ENCODE measurements around the gene NAV1. TPM values are rescaled to one million over a fixed set of nuclear protein-coding genes. Genes with fewer than 3 reads are reported as not detected.

Gene NAV1
- polyA plus RNA-seq, 1 donor (not counting 4 experiments of a cell fraction or from before 2014, with no cell fraction given), result 13.2 TPM

DNA sequence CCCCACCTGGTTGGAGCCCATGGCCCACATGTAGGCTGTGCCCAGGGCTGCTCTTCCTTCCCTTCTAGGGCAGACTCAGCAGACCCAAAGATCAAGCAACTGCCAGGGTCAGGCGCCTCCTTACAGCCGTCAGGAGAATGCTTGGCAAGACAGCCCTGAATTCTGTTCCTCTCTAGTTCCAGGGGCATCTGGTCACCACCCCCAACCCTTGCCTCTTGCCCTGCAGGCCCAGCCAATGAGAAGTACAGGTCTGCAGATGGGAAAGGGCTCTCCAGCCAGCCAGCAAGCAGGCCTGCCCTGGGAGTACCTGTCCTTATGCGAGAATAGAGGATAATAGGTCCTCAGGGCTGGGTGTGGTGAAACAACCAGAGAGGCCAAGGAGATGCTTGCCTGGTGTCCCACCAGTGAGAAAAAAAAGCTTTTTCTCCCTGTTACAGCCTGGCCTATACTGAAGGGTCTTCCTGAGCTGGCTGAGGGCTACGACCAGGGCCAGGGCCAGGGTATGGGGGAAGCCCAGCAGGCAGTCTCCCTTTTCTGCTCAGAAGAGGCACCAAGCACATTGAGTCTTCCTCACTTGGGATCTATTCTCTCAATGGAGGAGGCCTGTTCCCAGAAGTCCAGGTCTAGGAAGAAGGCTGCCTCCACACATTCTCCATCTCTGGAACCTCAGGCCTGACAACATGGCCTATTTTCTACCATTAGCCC lies 31.4 kb downstream of the NAV1 start:
- Histone ChIP-seq H3K9ac (ENCODE audit: control insufficient read depth, extremely low read depth, insufficient read depth, low read length) (no peak overlapping the region), H3K9me1 (ENCODE audit: control insufficient read depth, extremely low read depth, insufficient read depth, low read length) (no peaks in the 10 kb centered on the region), H2AFZ (ENCODE audit: control insufficient read depth, low read length) (no peak overlapping the region), H3K4me1 (ENCODE audit: control insufficient read depth, extremely low read depth, insufficient read depth, low read length) (no peaks in the 10 kb centered on the region), H3K9me3 (ENCODE audit: control insufficient read depth, low read depth, low read length) (no peaks in the 10 kb centered on the region), H3K4me2 (ENCODE audit: control insufficient read depth, extremely low read depth, insufficient read depth, low read depth, low read length) (no peak overlapping the region), H3K27ac (ENCODE audit: control insufficient read depth, insufficient read depth, low read length) (no peak overlapping the region), H3K4me3 (ENCODE audit: control insufficient read depth in 2 of 3, extremely low read depth in 1 of 3, insufficient read depth in 2 of 3, low read depth in 1 of 3, low read length in 3 of 3) (no peak overlapping the region), H3K27me3 (ENCODE audit: control insufficient read depth, extremely low read depth, insufficient read depth, low read length) (peaks cover 16% of the 10 kb centered on the region), H3K79me2 (ENCODE audit: control insufficient read depth, insufficient read depth, low read length) (no peaks in the 10 kb centered on the region), H3K36me3 (ENCODE audit: control insufficient read depth in 2 of 2, extremely low read depth in 1 of 2, insufficient read depth in 2 of 2, low read length in 2 of 2) (no peaks in the 10 kb centered on the region), H4K20me1 (ENCODE audit: control insufficient read depth, extremely low read depth, insufficient read depth, low read length) (no peaks in the 10 kb centered on the region)
- FAIRE-seq, result no peak
- dilution Hi-C loops (cut with MboI; ENCODE audit: extremely low pct_ligation_motif_present, low sequenced_read_pairs), result loop anchor here (25.0 kb wide), 2 partner anchors 117 to 217 kb away; no protein-coding TSS in a partner anchor
- DNase-seq (ENCODE audit: low read depth, low spot score), result no peak
- TF ChIP-seq EZH2 (IDR thresholded peaks at IDR 0.05; ENCODE audit: low read length), result no peak
- TF ChIP-seq, protein P1, sequence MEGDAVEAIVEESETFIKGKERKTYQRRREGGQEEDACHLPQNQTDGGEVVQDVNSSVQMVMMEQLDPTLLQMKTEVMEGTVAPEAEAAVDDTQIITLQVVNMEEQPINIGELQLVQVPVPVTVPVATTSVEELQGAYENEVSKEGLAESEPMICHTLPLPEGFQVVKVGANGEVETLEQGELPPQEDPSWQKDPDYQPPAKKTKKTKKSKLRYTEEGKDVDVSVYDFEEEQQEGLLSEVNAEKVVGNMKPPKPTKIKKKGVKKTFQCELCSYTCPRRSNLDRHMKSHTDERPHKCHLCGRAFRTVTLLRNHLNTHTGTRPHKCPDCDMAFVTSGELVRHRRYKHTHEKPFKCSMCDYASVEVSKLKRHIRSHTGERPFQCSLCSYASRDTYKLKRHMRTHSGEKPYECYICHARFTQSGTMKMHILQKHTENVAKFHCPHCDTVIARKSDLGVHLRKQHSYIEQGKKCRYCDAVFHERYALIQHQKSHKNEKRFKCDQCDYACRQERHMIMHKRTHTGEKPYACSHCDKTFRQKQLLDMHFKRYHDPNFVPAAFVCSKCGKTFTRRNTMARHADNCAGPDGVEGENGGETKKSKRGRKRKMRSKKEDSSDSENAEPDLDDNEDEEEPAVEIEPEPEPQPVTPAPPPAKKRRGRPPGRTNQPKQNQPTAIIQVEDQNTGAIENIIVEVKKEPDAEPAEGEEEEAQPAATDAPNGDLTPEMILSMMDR (optimal IDR thresholded peaks at IDR 0.05 in 1 of 3, IDR thresholded peaks at IDR 0.05 in 1 of 3, conservative IDR thresholded peaks at IDR 0.05 in 1 of 3; ENCODE audit: extremely low read depth in 1 of 3, insufficient read depth in 2 of 3, low read length in 3 of 3), result no peak

DNA sequence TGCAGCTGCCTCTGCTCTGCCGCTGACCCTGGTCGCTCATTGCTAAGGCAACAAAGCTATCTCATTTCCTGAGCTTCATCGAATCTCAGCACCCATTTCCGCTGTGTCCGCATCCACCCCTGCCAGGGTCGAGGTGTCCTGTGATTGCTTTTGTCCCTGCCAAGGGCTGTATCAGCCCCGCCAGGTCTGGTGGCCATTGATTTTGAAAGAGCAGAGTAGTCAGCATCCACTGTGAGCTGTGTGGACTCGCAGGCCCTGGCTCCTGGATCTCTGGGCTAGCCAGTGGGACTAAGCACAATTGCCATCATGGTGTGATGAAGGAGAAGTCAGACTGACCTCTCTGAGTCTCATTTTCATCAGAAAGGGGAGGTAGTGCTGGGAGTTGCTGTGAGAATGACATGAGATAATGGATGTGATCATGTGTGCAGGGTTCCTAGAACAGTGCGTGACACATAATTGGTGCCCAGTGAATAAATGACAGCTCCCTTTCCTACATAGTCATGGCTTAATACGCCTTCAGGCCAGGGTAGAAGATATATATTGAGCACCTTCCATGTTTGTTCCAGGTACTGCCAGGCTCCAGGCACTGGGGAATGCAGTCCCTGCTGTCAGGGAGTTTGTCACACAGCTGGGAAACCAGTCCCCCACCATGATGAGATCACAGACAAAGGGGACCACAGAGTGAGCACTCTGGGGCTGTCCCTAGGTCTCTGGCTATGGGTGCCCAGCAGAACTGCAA lies 32.1 kb downstream of the NAV1 start:
- TF ChIP-seq, protein P1 (optimal IDR thresholded peaks at IDR 0.05 in 1 of 3, IDR thresholded peaks at IDR 0.05 in 1 of 3, conservative IDR thresholded peaks at IDR 0.05 in 1 of 3; ENCODE audit: extremely low read depth in 1 of 3, insufficient read depth in 2 of 3, low read length in 3 of 3), result no peak
- TF ChIP-seq EZH2 (IDR thresholded peaks at IDR 0.05; ENCODE audit: low read length), result no peak
- FAIRE-seq, result no peak

More for the DNA sequence above, 32.1 kb downstream of the NAV1 start:
- Histone ChIP-seq H3K9ac (ENCODE audit: control insufficient read depth, extremely low read depth, insufficient read depth, low read length) (no peak overlapping the region), H3K79me2 (ENCODE audit: control insufficient read depth, insufficient read depth, low read length) (no peaks in the 10 kb centered on the region), H3K36me3 (ENCODE audit: control insufficient read depth in 2 of 2, extremely low read depth in 1 of 2, insufficient read depth in 2 of 2, low read length in 2 of 2) (no peaks in the 10 kb centered on the region), H3K4me3 (ENCODE audit: control insufficient read depth in 2 of 3, extremely low read depth in 1 of 3, insufficient read depth in 2 of 3, low read depth in 1 of 3, low read length in 3 of 3) (no peak overlapping the region), H3K9me3 (ENCODE audit: control insufficient read depth, low read depth, low read length) (no peaks in the 10 kb centered on the region), H3K4me1 (ENCODE audit: control insufficient read depth, extremely low read depth, insufficient read depth, low read length) (no peaks in the 10 kb centered on the region), H2AFZ (ENCODE audit: control insufficient read depth, low read length) (no peak overlapping the region), H3K4me2 (ENCODE audit: control insufficient read depth, extremely low read depth, insufficient read depth, low read depth, low read length) (no peak overlapping the region), H3K27ac (ENCODE audit: control insufficient read depth, insufficient read depth, low read length) (no peak overlapping the region), H4K20me1 (ENCODE audit: control insufficient read depth, extremely low read depth, insufficient read depth, low read length) (no peaks in the 10 kb centered on the region), H3K9me1 (ENCODE audit: control insufficient read depth, extremely low read depth, insufficient read depth, low read length) (no peaks in the 10 kb centered on the region), H3K27me3 (ENCODE audit: control insufficient read depth, extremely low read depth, insufficient read depth, low read length) (peaks cover 16% of the 10 kb centered on the region)
- dilution Hi-C loops (cut with MboI; ENCODE audit: extremely low pct_ligation_motif_present, low sequenced_read_pairs), result loop anchor here (25.0 kb wide), 2 partner anchors 116 to 216 kb away; no protein-coding TSS in a partner anchor
- no peak for DNase-seq (ENCODE audit: low read depth, low spot score)
